NCI-H1048 (cell line): ENCODE results near the gene SCGB1D1.

Experiments used
- DNase-seq: peaks from one replicate; lab custom pipeline; 2025; lab: John Stamatoyannopoulos, UW

SCGB1D1 gene

DNA sequence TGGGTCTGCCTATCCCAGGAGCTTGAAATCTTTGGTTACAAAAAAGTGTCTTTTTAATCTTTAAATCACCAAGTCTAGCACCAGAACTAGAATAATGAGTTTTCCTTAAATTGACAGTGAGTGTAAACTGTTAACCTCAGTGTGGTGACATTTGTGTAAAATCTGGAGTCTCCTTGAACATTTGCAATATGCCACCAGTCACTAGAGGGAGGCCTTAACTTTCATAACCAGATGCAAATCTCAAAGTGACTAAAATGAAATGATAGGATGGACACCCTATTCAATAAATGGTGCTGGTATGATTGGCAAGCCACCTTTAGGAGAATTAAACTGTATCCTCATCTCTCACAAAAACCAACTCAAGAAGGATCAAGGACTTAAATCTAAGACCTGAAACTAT is 43.7 kb downstream of the SCGB1D1 start:
- no peak for DNase-seq

DNA sequence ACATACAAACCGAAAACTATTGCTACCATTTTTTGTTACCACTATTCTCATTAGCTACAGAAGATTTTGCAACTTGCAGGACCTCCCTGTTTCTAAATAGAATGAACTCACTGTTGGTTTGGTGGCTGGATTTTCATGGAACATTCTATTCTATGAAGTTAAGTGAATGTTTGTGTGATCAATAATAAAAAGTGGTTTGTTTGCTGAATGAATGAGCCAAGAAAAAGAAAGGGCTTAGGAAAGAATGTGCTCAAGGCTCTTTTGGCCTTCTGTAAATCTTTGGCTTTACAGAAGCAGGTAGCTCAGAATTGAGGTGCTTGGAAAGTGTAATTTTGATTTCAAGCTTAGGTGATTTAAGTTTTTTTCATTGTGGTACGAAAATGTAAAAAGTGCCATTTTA is 46.2 kb downstream of the SCGB1D1 start:
- no peak for DNase-seq

GRCh38 chr11:62237499-62237898 is 47.5 kb downstream of the SCGB1D1 start:
- DNase-seq, result no peak

DNA sequence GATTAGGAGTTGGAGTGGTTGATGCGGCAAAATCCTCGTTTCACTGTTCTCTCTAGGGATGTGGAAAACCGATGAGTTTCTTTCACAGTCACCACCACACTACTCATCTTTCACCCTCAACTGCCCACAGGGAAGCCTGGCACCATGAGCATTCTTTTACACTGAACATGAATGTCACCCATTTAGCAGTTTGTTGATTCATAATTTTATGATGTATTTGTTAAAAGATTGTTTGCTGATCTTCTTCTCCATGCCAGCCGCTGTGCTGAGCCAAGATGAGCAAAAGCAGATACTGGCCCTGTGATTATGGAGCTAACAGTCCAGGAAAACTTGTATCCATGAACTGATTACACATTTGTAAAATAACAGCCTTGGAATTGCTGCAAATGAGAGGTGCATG is 48.1 kb downstream of the SCGB1D1 start:
- DNase-seq, result no peak

DNA sequence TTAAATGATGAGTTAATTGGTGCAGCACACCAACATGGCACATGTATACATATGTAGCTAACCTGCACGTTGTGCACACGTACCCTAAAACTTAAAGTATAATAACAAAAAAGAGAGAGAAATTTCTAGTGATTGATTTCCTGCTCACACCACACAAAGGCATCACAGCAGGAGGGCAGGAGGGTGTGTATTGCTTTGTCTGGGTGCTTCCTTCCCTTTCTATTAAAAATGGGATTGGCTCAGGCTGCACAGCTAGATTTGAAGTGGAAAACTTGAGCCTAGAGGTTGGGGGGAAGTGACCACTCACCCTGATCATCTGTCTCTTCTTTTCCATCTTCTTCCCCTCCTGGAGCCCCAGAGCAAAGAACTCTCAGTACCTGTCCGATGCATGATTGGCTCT is 51.1 kb downstream of the SCGB1D1 start:
- DNase-seq, result no peak

DNA sequence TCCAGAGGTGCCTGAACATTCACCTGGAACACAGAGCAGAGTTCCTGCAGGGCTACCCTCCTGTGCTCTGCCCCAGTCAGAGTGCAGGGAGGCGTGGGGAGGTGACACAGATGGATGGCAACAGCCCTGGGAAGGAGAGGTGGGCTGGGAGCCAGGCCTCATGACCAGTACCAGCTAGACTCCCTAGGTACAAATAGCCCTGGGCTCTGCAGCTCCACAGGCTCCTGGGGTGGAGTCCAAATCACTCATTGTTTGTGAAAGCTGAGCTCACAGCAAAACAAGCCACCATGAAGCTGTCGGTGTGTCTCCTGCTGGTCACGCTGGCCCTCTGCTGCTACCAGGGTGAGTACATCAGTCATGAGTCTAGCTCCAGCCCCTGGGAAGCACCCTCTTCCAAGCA is 52.0 kb downstream of the SCGB1D1 start, which contains the start of gene SCGB1D2:
SCGB1D2 (plus strand) TSS at position 219 of the 400 bp plus-strand sequence; CDS start at position 288, 69 bp downstream.
- DNase-seq, result no peak
